Kidney capillary endothelial cell (primary cell): ENCODE data around the gene ZNF174.

Source experiments
- DNase-seq: peaks from one replicate; pipeline ENCODE4 v3.0.0-alpha.2; 2018; ENCODE audit warnings: low spot score

The ZNF174 gene

DNA sequence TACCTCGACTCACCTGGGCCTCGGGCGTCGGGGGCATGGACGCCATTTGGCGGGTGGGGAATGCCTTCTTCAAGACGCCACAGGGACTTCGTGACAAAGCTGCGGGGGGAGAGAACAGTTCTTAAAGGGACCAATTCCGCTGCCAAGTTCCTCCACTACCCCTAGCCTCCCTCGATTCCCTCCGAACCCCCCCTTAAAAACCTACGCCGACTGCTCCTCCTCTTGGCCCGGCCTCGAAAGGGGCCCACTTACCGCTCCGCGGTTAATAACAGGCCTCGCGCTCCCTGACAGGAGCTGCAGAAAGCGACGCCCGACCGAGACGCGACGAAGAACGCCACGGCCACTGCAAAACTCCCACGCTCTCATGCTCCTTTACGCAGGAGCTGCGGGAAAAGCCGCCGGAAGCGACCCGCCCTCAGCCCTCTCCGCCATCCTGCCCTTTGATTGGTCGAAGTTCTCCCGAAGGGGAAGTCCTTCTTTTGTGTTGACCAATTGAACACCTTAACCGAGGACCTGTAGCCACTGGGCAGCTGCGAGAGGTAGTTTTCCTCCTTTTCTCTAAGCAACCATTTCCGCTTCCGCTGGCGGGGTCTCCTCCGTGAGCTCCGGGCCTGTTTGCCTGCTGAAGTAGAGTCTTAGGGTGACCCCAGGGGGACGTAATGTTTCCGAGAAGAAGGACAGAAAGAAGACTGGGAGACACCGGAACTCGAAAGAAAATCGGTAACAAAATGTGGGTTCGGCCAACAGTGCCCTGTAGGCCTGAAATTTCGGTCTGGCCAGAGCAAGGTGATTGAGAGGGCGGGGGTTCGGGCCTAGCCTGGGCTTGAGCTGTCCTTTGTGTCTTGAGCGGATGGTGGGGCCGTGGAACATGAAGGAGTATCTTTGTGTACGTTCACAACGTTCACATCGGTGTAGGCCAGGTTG, 42.4 kb downstream of the ZNF174 start, which contains the start of the genes NAA60 and ZNF597:
TSS of gene NAA60 (plus strand) at position 573 of the 924 bp plus-strand sequence. CDS start 32,548 bp downstream, outside the sequence.
TSS of gene ZNF597 (minus strand) at position 397 of the 924 bp plus-strand sequence. CDS start at position 46, 351 bp downstream.
- peak; percentile 84 for DNase-seq

DNA sequence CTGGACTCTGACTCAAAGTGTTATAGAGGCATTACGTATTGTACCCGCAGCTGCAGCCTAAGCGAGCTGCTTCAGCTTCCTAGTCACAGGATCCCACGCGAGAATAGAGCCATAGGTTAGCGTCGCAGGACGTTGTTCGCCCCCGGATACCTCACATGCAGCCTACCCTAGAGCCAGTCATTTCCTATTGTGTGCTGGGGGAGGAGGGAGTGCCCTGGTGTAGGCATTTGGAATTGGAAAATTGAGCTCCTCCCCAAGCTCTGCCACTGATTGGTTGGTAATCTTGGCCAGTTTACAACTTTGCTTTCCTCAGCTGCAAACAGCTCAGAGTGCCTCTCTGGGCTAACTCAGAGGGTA, 43.0 kb downstream of the ZNF174 start:
- DNase-seq = peak; percentile 80

DNA sequence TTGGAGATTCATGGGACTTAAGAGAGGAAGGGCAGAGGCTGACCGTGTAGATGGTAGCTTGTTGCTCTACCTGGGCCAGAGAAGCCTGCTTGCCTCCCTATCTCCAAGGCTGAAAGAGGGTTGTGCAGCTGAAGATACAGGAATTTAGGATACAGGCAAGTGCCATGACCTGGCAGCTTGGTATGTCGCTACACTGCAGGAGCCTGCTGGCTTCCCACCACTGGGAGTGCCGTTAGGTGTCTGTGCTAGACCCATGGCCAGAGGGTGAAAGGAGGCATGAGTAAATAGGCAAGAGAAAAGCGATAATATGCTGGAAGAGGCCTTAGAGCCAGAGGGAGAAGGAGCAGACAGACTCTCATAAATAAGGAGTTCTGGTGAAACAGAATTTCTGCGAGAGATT, 53.1 kb downstream of the ZNF174 start:
- no peak for DNase-seq

DNA sequence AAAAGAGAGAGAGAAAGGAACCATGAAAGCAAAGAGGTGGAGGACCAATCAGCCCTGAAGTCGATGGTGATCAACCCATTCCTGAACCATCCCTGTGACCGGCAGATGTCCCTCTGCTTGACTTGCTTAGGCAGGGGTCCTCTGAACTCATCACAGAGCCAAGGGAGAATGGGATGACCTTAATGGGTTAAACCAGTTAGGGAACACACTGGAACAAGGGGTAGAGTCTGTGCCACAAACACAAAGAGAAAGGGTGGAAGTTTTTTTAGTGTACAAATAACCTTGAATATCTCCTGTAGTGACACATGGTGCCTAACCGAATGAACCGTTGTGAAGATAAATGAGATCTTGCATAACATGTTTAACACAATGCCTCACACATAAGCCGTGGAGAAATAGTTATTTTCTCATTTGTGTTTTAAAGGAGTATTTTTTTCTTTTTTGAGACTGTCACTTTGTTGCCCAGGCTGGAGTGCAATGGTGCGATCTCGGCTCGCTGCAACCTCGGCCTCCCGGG, 53.7 kb downstream of the ZNF174 start:
- no peak for DNase-seq

DNA sequence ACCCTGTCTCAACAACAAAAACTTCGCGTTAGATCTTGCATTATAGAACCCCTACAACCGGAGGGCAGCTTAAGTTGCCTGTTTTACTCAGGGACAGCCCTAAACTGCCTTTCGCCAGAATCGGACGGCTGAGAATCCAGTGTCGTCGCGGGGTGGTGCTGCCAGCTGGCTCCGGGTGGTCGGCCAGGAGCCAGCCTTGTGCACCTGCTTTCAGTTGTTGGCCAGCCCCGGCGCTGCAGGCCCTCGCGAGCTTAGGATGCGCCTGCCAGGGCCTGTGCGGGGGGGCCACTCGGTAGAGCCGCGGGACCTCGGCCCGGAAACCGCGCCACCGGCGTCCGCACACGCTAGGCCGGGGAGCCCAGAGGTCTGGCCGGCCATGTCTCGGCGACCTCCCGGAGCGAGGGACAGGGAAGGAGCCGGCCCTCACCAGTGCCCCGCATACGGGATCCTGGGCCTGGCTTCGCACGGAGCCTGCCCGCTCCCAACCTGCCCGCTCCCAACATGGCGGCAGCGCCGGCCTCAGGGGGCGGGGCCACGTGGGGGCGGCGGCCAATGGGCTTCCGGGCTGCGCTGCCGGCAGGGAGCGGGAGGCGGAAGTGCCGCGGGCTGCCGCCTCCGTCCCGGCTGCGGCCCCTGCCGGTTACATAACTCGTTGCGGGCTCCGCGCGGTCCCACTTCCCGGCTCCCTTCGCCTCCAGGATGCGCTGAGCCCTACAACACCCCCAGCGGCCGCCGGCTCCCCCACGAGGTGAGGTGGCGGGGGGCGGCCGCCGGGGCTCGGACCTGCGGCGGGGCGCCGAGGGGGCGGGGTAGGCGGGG, 56.6 kb downstream of the ZNF174 start:
- DNase-seq = peak; percentile 83

DNA sequence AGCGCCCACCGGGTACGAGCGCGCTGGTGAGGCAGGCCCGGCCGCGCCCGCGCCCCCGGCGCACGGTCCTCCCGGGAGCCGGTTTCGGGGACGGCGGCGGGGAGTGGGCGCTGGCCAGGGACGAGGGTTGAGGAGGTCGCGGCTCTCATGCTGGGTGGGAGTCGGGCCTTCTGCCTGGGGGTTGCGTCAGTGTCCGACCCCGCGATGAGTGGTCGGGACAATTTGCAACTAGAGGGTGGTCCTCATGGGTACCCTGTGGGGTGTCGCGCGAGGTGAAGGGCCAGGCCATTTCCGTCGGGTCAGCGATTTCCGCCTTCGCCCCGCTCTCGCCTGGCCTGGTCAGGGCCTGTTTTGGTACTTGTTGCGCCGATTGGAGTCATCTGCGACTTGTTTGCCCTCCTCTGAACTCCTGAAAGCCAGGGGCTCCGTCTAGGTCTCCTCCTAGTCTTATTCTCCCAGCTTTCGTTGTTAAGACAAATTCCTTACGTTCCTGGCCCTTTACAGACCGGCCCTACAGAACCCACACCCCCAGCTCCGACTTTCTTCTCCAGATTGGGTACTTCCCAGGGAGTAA, 57.4 kb downstream of the ZNF174 start:
- DNase-seq = peak; percentile 18

DNA sequence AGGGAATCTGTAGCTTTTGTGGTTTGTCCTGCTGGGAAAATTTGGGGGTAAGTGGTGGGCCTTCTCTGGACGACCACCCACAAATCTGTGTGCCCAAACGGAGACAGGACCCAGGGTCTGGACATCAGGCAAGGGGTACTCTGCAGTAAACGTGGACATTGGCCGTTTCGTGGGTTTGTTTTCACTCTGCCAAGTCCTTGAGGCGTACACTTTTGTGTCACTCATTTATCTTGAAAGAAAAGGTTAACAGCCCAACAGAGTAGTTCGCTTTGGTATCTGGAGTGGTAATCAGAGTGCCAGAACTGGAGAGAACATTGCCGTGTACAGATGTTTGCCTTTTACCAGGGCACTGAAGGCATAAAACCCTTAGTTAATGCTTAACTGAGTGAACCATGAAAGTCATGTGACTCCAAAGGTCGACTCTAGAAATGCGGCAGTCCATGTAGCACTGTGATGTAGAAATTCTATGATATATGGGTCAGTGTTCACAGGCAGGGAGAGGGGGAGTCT, 57.9 kb downstream of the ZNF174 start:
- DNase-seq = no peak
